Mononuclear cell (primary cell): ENCODE data around the gene METTL16. TPM values are rescaled to one million over a fixed set of nuclear protein-coding genes. Genes with fewer than 3 reads are reported as not detected.
A peak's percentile ranks its signal among the peaks of the same experiment; 100 is the strongest.
"Not testable (repeated sequence)": the region's sequence is repeated elsewhere in the genome, so short reads cannot be mapped to it uniquely, and the experiment has no call there.

Experiments used
- H3K27me3 ChIP-seq: 2 replicates; pipeline ENCODE4 v1.6.0; 2011; ENCODE audit warnings: low read length, control low read depth; ENCODE audit not compliant: insufficient read depth
- H3K4me1 ChIP-seq: 2 replicates; pipeline ENCODE4 v1.5.1; 2011; ENCODE audit warnings: mild to moderate bottlenecking, low read length, control low read depth; ENCODE audit not compliant: insufficient read depth
- H3K4me3 ChIP-seq: 2 replicates; pipeline ENCODE4 v1.5.1; 2011; ENCODE audit warnings: mild to moderate bottlenecking, low read length, moderate library complexity
- H3K9me3 ChIP-seq: 2 replicates; pipeline ENCODE4 v1.5.1; 2011; ENCODE audit warnings: low read depth, mild to moderate bottlenecking, control low read depth, low read length
- total RNA-seq: library from RNA; depleted of rRNA; stranded (reverse); fragments of >200 nt; gene quantifications from one replicate; pipeline ENCODE4 v1.2.3, GENCODE V29; 2012

The METTL16 gene
- total RNA-seq, 1 donor = 50.3 TPM

DNA sequence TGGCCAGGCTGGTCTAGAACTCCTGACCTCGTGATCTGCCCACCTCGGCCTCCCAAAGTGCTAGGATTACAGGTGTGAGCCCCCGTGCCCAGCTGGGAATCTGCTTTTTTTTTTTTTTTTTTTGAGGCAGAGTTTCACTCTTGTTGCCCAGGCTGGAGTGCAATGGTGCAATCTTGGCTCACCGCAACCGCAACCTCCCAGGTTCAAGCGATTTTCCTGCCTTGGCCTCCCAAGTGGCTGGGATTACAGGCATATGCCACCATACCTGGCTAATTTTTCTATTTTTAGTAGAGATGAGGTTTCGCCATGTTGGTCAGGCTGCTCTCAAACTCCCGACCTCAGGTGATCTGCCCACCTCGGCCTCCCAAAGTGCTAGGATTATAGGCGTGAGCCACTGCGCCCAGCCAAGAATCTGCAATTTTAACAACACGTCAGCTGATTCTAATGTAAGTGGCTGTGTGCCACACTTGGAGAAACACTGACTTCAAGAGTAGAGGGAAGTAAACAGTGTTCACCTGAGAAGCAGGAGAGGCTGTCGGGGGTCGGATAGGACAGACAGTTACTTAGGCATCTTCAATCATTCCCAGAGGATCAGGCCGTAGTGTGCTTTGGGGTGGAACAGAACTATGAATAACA is 10.2 kb upstream of the METTL16 start:
- not testable (repeated sequence) for H3K4me3 ChIP-seq, H3K4me1 ChIP-seq, H3K27me3 ChIP-seq, H3K9me3 ChIP-seq

DNA sequence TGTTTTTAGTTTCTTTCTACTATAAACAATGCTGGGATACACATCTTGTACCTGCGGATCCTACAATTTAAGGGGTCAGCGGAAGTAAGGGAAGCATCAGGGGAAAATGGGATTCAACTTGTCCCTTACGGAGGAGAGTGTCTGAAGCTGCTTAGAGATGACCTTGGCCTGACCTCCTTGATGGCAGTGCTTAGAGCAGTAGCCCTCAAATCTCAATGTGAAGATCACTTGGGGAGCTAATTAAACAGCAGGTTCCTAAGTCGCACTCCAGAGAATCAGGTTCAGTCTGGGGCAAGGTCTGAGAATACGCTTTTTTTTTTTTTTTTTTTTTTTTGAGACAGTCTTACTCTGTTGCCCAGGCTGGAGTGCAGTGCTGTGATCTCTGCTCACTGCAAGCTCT is 9.6 kb upstream of the METTL16 start:
- Histone ChIP-seq H3K9me3 (no peaks in the 10 kb centered on the region), H3K4me1 (no peaks in the 10 kb centered on the region), H3K27me3 (no peaks in the 10 kb centered on the region), H3K4me3 (no peak overlapping the region)

DNA sequence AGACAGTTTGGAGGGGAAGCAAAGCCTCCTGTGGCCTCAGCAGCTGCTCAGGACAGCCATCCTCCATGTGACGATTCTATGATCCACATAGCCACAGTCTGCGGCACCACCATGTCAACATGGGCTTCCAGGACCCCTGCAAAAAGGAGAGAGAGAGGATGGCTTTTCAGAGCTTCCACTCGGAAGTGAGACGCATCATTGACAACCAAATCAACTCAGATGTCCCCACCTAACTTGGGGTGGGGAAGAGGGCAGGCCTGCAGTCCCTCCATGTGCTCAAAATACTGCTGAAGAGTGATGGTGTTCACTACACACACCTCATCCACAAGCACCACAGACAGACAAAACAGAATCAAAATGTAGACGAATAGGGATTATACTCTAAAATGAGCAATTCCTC is 5.9 kb upstream of the METTL16 start:
- Histone ChIP-seq H3K4me1 (peaks cover 2% of the 10 kb centered on the region), H3K27me3 (no peaks in the 10 kb centered on the region), H3K9me3 (no peaks in the 10 kb centered on the region), H3K4me3 (no peak overlapping the region)

DNA sequence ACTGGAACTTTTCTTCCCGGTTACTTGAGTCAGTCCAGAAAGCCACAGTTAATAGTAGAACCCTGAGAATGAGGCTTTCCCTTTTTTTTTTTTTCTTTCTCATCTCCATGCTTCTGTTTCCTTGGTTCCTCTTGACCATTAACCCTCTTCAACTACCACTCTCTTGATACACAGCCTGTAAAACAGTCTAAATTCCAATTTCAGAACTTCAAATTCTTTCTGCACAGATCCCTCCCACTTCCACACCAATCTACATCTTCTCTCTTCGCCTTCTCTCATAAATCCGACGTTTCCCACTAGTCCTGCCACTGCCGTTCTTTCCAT is 588 bp downstream of the METTL16 start:
- H3K4me1 ChIP-seq = peaks cover 29% of the 10 kb centered on the region
- no peaks in the 10 kb centered on the region for H3K9me3 ChIP-seq
- H3K27me3 ChIP-seq = no peaks in the 10 kb centered on the region
- H3K4me3 ChIP-seq = peak overlapping the region; percentile 80

DNA sequence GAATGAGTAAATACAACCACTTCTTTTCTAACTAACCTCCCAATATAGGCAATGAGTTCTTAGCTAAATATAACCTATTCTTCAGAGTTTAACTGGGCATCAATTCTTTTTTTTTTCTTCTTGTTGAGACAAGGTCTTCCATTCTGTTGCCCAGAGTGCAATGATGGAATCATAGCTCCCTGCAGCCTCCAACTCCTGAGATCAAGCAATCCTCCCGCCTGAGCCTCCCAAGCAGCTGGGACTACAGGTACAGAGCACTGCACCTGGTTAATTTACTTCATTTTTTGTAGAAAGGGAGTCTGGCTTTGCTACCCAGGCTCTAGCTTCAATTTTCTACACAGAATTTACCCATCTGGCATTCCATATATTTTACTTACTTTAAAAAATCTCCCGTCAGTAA is 1.1 kb downstream of the METTL16 start:
- H3K27me3 ChIP-seq = no peaks in the 10 kb centered on the region
- H3K9me3 ChIP-seq = no peaks in the 10 kb centered on the region
- H3K4me3 ChIP-seq = peak overlapping the region; percentile 80
- peaks cover 29% of the 10 kb centered on the region for H3K4me1 ChIP-seq

DNA sequence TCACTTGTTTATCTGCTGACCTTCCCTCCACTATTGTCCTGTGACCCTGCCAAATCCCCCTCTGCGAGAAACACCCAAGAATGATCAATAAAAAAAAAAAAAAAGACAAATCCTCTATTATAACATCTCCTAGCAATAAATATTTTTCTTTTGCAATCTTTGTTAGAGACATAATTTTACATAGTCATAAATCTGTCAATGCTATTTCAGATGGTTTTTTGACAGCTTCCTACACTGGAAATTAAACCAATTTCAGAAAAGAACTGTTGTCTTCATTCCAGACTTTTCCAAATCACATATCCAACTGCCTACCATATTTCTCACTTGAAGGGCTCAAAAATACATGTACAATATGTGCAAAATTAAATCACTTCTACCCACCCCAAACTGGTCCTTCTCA is 3.7 kb downstream of the METTL16 start:
- H3K9me3 ChIP-seq = peaks cover 7% of the 10 kb centered on the region
- H3K4me1 ChIP-seq = peaks cover 29% of the 10 kb centered on the region
- H3K4me3 ChIP-seq = no peak overlapping the region
- no peaks in the 10 kb centered on the region for H3K27me3 ChIP-seq

DNA sequence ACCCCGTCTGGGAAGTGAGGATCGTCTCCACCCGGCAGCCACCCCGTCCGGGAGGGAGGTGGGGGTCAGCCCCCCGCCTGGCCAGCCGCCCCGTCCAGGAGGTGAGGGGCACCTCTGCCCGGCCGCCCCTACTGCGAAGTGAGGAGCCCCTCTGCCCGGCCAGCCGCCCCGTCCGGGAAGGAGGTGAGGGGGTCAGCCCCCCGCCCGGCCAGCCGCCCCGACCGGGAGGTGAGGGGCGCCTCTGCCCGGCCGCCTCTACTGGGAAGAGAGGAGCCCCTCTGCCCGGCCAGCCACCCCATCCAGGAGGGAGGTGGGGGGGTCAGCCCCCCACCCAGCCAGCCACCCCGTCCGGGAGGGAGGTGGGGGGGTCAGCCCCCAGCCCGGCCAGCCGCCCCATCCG is 4.7 kb downstream of the METTL16 start:
- not testable (repeated sequence) for H3K4me3 ChIP-seq

DNA sequence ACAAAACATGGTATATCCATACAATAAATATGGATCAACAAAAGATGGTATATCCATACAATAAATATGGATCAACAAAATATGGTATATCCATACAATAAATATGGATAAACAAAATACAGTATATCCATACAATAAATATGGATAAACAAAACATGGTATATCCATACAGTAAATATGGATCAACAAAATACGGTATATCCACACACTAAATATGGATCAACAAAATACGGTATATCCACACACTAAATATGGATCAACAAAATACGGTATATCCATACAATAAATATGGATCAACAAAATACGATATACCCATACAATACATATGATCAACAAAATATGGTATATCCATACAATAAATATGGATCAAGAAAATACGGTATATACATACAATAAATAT is 8.1 kb downstream of the METTL16 start:
- Histone ChIP-seq H3K4me3 (no peak overlapping the region), H3K9me3 (peaks cover 7% of the 10 kb centered on the region), H3K27me3 (no peaks in the 10 kb centered on the region), H3K4me1 (peaks cover 4% of the 10 kb centered on the region)

More for the DNA sequence above, 4.7 kb downstream of the METTL16 start:
- H3K4me1 ChIP-seq = peaks cover 22% of the 10 kb centered on the region
- not testable (repeated sequence) for H3K9me3 ChIP-seq, H3K27me3 ChIP-seq

DNA sequence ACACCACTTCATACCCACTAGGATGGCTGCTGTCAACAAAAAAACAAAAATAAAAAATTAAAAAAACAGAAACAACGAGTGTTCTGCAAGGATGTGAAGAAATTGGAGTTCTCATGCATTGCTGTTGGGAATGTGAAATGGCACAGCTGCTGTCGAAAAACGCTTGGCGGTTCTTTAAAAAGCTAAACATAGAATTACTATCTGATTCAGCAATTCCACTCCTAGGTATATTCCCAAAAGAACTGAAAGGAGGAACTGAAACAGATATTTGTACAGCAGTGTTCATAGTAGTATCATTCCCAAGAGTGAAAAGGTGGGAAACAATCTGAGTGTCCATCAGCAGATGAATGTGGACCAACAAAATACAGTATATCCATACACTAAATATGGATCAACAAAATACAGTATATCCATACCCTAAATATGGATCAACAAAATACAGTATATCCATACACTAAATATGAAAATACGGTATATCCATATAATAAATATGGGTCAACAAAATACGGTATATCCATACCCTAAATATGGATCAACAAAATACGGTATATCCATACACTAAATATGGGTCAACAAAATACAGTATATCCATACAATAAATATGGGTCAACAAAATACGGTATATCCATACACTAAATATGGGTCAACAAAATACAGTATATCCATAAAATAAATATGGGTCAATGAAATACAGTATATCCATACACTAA is 8.7 kb downstream of the METTL16 start:
- Histone ChIP-seq H3K9me3 (peaks cover 7% of the 10 kb centered on the region), H3K4me3 (no peak overlapping the region), H3K4me1 (no peaks in the 10 kb centered on the region), H3K27me3 (no peaks in the 10 kb centered on the region)

DNA sequence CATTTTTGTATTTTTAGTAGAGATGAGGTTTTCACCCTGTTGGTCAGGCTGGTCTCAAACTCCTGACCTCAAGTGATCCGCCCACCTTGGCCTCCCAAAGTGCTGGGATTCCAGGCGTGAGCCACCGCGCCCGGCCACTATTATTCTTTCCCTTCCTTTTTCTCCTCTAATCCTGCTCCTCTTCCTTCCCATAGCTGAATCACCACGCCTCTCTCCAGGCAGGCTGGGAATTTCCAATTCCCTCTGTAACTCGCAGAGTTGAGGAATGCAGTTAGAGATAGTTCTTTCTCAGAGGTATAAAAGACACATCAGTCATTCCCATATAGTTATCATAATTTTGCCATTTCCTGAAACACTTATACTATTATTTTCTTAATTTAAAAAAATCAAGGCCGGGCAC is 11.2 kb downstream of the METTL16 start:
- Histone ChIP-seq H3K4me3 (no peak overlapping the region), H3K9me3 (peaks cover 7% of the 10 kb centered on the region), H3K4me1 (no peaks in the 10 kb centered on the region), H3K27me3 (no peaks in the 10 kb centered on the region)

DNA sequence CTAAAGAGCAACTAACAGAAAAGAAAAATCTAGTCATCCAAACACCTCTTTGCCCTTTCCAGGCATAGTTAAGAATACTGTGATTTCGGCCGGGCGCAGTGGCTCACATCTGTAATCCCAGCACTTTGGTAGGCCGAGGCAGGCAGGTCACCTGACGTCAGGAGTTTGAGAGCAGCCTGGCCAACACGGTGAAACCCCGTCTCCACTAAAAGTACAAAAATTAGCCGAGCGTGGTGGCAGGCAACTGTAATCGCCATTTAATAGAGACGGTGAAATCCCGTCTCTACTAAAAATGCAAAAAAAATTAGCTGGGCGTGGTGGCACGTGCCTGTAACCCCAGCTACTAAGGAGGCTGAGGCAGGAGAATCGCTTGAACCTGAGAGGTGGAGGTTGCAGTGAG is 22.4 kb downstream of the METTL16 start:
- H3K4me1 ChIP-seq = peaks cover 37% of the 10 kb centered on the region
- H3K9me3 ChIP-seq, H3K27me3 ChIP-seq, H3K4me3 ChIP-seq: not testable (repeated sequence)

DNA sequence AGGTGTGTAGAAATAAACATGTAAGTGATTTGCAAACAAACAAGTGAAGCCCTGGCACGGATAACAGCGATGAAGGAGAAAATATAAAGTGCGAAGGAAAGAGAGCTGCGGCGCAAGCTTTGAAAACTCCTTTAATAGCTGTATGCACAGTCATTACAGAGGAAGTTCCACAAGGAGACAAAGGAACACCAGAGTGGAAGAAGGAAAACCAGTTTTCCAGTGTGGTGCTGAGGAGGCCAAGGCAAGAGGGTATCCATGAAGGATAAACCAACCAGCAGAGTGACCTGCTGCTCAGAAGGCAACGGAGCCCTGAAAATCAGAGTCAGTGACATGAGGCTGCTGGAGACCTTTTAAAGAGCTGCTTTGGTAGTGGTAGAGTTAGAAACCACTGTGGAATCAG is 24.4 kb downstream of the METTL16 start:
- H3K27me3 ChIP-seq = no peaks in the 10 kb centered on the region
- H3K4me3 ChIP-seq = no peak overlapping the region
- peaks cover 37% of the 10 kb centered on the region for H3K4me1 ChIP-seq
- no peaks in the 10 kb centered on the region for H3K9me3 ChIP-seq

DNA sequence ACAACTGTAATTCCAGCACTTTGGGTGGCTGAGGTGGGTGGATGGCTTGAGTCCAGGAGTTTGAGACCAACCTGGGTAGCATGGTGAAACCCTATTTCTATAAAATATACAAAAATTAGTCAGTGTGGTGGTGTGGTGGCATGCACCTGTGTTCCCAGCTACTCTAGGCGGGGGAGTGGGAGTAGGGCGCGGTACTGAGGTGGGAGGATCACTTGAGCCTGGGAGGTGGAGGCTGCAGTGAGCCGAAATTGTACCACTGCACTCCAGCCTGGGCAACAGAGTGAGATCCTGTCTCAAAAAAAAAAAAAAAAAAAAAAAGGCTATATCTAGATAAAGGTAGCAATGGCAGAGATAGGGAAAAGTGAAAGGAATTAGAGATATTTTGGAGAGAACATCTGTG is 25.0 kb downstream of the METTL16 start:
- H3K4me3 ChIP-seq, H3K27me3 ChIP-seq, H3K9me3 ChIP-seq: not testable (repeated sequence)
- peaks cover 40% of the 10 kb centered on the region for H3K4me1 ChIP-seq

DNA sequence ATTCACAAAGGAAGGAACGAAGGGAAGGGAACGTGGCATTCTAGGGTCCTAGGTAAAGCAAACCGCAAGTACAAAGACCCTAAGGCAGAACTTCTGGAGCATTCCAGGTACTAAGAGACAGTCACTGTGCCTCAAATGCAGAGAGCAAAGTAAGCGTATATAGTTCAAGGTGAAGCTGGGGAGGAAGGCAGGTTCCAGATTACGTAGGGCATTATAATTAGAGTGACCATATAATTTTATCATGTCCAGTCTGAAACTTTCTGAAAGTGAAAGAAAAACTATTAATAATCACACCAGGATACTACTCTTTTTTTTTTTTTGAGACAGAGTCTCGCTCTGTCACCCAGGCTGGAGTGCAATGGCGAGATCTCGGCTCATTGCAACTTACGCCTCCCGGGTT is 25.7 kb downstream of the METTL16 start:
- Histone ChIP-seq H3K27me3 (no peaks in the 10 kb centered on the region), H3K4me3 (no peak overlapping the region), H3K4me1 (peaks cover 40% of the 10 kb centered on the region), H3K9me3 (no peaks in the 10 kb centered on the region)

DNA sequence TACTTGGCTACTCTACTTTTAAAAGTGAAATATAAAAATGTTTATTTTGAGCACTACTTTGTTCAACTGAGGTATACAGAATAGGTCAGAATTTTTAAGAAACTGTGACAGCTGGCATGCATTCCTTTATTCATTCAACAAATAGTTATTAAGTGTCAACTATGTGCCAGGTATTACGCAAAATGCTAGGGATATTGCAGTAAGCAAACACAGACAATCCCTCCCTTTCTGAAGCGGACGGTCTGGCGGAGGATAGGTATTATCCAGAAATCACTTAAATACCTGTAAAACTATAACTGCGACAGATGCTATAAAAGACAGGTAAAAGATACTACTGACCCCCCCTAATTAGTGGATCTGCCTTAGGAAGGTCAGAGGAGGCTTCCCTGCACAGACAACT is 26.1 kb downstream of the METTL16 start:
- Histone ChIP-seq H3K4me3 (no peak overlapping the region), H3K9me3 (no peaks in the 10 kb centered on the region), H3K27me3 (no peaks in the 10 kb centered on the region), H3K4me1 (peaks cover 40% of the 10 kb centered on the region)

DNA sequence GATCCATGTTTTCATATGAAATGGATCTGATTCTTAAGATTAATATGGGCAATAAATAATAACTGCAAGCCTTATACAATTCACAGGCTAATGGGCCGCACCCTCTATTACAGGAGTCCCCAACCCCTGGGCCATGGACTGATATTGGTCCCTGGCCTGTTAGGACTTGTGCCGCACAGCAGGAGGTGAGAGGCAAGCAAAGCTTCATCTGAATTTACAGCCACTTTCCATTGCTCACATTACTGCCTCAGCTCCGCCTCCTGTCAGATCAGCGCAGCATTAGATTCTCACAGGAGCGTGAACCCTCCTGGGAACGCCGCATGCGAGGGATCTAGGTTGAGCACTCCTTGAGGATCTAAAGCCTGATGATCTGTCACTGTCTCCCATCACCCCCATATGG is 26.8 kb downstream of the METTL16 start:
- Histone ChIP-seq H3K27me3 (no peaks in the 10 kb centered on the region), H3K9me3 (no peaks in the 10 kb centered on the region), H3K4me1 (peaks cover 40% of the 10 kb centered on the region), H3K4me3 (no peak overlapping the region)
